Raji (cell line): ENCODE measurements around the gene PUSL1.

Source experiments
- POLR2A ChIP-seq: IDR thresholded peaks from 2 replicates; pipeline ENCODE4 v1.6.1; 2011; ENCODE audit warnings: low read depth, low read length, control low read depth; ENCODE audit not compliant: insufficient read depth

Gene PUSL1

DNA sequence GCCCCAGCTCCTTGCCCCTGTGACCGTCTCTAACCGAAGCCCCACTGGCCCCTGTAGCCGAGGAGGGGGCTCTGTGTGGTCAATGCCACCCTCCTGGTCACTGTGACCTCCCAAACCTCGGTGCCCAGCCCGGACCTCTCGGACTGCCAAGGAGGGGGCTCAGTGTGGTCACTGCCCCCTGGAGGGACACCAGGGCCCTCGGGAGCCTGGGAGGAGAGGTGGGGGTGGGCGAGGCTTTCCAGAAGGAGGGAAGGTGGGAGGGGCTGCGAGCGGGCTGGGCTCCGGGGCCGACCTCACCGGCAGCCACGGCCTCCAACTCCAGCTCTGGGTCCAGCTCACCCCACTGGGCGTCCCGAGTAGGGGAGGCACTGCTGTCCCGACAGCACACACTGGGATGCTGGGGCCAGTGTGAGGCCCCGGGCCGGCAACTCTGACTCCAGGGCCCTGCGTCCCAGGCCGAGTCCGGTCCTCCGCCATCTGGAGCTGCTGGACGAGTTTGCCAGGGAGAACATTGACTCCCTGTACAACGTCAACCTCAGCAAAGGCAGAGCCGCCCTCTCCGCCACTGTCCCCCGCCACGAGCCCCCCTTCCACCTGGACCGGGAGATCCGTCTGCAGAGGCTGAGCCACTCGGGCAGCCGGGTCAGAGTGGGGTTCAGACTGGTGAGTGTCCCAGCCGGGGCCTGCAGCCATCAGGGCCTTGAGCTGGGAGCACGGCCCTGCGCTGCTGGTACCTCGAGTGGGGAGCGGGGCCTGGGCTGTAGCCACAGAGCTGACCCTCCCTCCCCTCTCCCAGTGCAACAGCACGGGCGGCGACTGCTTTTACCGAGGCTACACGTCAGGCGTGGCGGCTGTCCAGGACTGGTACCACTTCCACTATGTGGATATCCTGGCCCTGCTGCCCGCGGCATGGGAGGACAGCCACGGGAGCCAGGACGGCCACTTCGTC lies 21.8 kb upstream of the PUSL1 start:
- TF ChIP-seq POLR2A: no peak

- TF ChIP-seq POLR2A: no peak
Measured at GRCh38 chr1:1287288-1288110, 20.9 kb upstream of the PUSL1 start.

DNA sequence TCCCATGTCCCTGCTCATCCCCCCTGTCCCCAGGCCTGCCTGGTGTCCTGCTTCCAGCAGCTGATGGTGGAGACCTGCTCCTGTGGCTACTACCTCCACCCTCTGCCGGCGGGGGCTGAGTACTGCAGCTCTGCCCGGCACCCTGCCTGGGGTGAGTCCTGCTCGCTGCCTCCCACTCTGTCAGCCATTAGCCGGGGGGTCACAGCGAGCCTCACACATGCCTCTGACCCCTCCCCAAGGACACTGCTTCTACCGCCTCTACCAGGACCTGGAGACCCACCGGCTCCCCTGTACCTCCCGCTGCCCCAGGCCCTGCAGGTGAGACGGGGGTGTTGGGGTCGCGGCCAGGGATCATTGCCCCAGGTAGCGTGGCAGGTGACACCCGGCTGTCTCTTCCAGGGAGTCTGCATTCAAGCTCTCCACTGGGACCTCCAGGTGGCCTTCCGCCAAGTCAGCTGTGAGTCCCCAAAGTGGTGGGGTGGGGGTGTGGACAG lies 18.1 kb upstream of the PUSL1 start:
- TF ChIP-seq POLR2A: no peak

GRCh38 chr1:1291023-1291528 lies 17.3 kb upstream of the PUSL1 start:
- no peak for TF ChIP-seq POLR2A

- peak; percentile 30; the same call in 1 of the 2 replicates for TF ChIP-seq POLR2A
Measured at GRCh38 chr1:1291548-1292441, 16.6 kb upstream of the PUSL1 start.

GRCh38 chr1:1292442-1292779 lies 16.0 kb upstream of the PUSL1 start:
- TF ChIP-seq POLR2A: no peak

- no peak for TF ChIP-seq POLR2A
Measured at GRCh38 chr1:1292851-1293250, 15.5 kb upstream of the PUSL1 start.

- no peak for TF ChIP-seq POLR2A
Measured at GRCh38 chr1:1293263-1294249, 14.8 kb upstream of the PUSL1 start.

DNA sequence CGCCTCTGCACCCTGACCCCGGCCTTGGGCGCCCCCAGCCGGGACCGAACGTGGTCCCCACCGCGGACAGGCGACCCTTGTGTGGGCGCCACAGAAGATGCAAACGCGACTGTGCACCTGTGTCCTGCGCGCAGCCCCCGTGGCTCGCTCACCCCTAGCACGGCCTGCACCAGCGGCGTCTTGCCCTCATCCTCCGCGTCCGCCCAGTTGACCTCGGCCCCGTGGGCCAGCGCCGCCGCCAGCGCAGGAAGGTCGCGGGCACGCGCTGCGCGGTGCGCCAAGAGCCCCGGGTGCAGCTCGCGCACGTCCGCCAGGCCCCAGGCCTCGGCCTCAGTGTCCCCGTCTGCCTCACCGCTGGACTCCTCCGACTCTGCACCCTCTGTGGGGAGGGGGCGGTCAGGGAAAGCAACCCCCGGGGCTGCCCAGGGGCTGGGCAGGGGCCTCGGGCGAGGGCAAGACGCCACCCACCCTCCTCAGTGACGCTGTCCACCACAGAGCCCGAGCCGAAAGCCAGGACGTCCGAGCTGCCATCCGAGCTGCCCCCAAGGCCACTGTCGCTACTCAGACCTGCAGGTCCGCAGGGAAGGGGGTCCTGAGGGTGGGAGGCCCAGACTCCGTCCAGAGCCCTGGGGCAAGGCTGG lies 14.0 kb upstream of the PUSL1 start:
- no peak for TF ChIP-seq POLR2A

DNA sequence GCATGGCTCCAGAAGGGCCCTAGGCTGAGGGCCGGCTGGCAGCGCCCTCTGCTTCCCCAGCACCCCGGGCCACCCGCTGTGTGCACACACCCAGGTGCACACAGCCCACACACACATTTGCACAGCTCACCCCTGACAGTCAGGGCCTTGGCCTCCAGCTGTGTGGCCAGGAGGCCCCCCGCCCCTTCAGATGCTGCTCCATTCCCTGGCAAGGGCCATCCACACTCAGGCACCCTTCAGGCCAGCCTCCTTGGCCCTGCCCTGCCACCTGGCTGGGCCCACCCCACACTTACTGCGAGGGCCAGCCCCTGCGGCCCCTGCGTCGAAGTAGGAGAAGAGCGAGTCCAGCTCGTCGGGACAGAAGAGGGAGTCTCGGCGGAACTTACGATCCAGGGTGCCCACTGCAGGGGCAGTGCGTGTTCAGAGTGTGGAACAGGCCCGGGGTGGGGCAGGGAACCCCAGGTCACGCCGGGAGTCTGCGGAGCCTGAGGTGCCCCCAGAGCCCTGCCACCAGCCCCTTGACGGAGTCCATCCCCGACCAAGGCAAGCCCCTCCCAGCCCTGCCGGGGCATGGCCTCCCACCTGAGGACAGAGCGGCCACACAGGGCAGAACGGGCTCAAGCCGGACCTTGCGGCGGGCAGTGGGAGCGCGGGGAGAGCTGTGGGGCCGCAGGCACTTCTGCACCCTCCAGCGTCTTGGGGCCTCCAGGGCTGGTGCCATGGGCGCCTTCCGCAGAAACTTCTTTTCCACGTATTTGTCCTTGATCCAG lies 13.1 kb upstream of the PUSL1 start:
- no peak for TF ChIP-seq POLR2A

- TF ChIP-seq POLR2A: no peak
Measured at GRCh38 chr1:1296070-1297061, 12.0 kb upstream of the PUSL1 start.

- no peak for TF ChIP-seq POLR2A
Measured at GRCh38 chr1:1297802-1298424, 10.5 kb upstream of the PUSL1 start.
